ENCODE results near the gene ZNF446.
"Not testable (repeated sequence)": the region's sequence is repeated elsewhere in the genome, so short reads cannot be mapped to it uniquely, and the experiment has no call there.

The ZNF446 gene

GRCh38 chr19:58470837-58471543 lies 5.2 kb upstream of the ZNF446 start:
- not testable (repeated sequence) for DNase-seq

- DNase-seq, result no peak
Measured at GRCh38 chr19:58471736-58472135, 4.4 kb upstream of the ZNF446 start.

GRCh38 chr19:58473775-58474174 lies 2.4 kb upstream of the ZNF446 start:
- no peak for DNase-seq

- DNase-seq, result no peak
Measured at GRCh38 chr19:58474291-58474996, 1.7 kb upstream of the ZNF446 start.

- no peak for DNase-seq
Measured at GRCh38 chr19:58474997-58475713, 997 bp upstream of the ZNF446 start.

GRCh38 chr19:58476498-58477015 lies 405 bp downstream of the ZNF446 start:
- no peak for DNase-seq

GRCh38 chr19:58477130-58477529 lies 978 bp downstream of the ZNF446 start:
- DNase-seq, result no peak

GRCh38 chr19:58477871-58478270 lies 1.7 kb downstream of the ZNF446 start:
- DNase-seq, result no peak

- no peak for DNase-seq
Measured at GRCh38 chr19:58479303-58479702, 3.2 kb downstream of the ZNF446 start.

- DNase-seq, result no peak
Measured at GRCh38 chr19:58479736-58480480, 3.8 kb downstream of the ZNF446 start.

GRCh38 chr19:58480481-58480830 lies 4.3 kb downstream of the ZNF446 start:
- no peak for DNase-seq

- DNase-seq, result no peak
Measured at GRCh38 chr19:58480831-58481230, 4.7 kb downstream of the ZNF446 start.

GRCh38 chr19:58482372-58482771 lies 6.2 kb downstream of the ZNF446 start:
- no peak for DNase-seq

- DNase-seq, result no peak
Measured at GRCh38 chr19:58483776-58484175, 7.6 kb downstream of the ZNF446 start.

- not testable (repeated sequence) for DNase-seq
Measured at GRCh38 chr19:58484349-58484748, 8.2 kb downstream of the ZNF446 start.

GRCh38 chr19:58491393-58491792 lies 15.2 kb downstream of the ZNF446 start:
- no peak for DNase-seq

GRCh38 chr19:58492265-58492664 lies 16.1 kb downstream of the ZNF446 start:
- DNase-seq, result no peak

- DNase-seq, result no peak
Measured at GRCh38 chr19:58497634-58498170, 21.6 kb downstream of the ZNF446 start.

GRCh38 chr19:58498316-58499020 lies 22.3 kb downstream of the ZNF446 start:
- no peak for DNase-seq

- peak; percentile 89 for DNase-seq
Measured at GRCh38 chr19:58499021-58499927, 23.1 kb downstream of the ZNF446 start.

- DNase-seq, result no peak
Measured at GRCh38 chr19:58500242-58500641, 24.1 kb downstream of the ZNF446 start.
